ENCODE measurements around the gene CNIH3. TPM values are rescaled to one million over a fixed set of nuclear protein-coding genes. Genes with fewer than 3 reads are reported as not detected.

The CNIH3 gene
- total RNA-seq, 4 donors from 2014 or later, result 6.2 to 6.3 TPM; not detected in 2

DNA sequence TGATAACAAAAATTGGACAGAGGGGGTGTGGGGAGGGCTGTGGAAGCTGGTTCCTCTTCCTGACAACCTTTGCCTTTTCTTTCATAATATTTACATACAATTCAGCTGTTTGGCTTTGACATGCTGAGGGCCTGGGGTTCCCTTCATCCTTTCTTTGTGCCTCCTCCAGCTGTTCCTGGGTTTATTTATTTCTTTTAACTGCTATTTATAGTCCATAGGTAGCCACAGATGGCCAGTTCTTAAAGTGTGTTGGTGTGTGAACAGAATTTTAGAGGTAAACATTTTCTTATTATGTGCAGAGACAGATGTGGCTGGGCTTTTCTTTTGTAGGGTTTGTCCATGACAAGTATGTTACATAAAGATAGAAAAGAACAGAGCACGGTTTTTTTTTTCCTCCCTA lies 34.1 kb upstream of the CNIH3 start:
- H3K4me1 ChIP-seq, result no peaks in the 10 kb centered on the region
- intact Hi-C loops (cut with DNase I; ENCODE audit: low total_unique reads), result no loop called here
- H3K9me3 ChIP-seq, result no peaks in the 10 kb centered on the region
- no peak overlapping the region for H3K27ac ChIP-seq
- H3K27me3 ChIP-seq, result no peaks in the 10 kb centered on the region
- DNase-seq, result no peak
- H3K36me3 ChIP-seq, result no peaks in the 10 kb centered on the region
- no peak overlapping the region for H3K4me3 ChIP-seq
- TF ChIP-seq, protein P1, sequence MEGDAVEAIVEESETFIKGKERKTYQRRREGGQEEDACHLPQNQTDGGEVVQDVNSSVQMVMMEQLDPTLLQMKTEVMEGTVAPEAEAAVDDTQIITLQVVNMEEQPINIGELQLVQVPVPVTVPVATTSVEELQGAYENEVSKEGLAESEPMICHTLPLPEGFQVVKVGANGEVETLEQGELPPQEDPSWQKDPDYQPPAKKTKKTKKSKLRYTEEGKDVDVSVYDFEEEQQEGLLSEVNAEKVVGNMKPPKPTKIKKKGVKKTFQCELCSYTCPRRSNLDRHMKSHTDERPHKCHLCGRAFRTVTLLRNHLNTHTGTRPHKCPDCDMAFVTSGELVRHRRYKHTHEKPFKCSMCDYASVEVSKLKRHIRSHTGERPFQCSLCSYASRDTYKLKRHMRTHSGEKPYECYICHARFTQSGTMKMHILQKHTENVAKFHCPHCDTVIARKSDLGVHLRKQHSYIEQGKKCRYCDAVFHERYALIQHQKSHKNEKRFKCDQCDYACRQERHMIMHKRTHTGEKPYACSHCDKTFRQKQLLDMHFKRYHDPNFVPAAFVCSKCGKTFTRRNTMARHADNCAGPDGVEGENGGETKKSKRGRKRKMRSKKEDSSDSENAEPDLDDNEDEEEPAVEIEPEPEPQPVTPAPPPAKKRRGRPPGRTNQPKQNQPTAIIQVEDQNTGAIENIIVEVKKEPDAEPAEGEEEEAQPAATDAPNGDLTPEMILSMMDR (IDR thresholded peaks at IDR 0.05), result no peak
- no peak for TF ChIP-seq POLR2A (IDR thresholded peaks at IDR 0.05)

DNA sequence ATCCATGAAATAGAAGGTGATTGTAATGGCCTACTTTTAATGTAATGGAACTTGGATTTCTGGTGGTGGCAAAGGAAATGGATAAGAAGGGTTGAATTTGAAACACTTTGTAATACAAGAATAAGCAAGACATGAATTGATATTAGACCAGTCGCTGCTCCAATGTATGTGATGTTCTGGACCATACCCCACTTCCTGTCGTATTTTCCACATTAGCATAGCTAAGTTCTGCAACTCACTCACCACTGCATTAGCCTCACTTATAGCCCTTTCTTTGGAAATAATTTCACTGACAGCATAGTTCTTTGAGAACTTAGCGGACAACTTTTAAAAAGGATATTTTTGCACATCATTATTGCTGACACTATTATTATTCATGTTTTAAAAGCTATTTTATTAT lies 32.3 kb upstream of the CNIH3 start:
- DNase-seq, result no peak
- no peaks in the 10 kb centered on the region for H3K36me3 ChIP-seq
- H3K4me3 ChIP-seq, result no peak overlapping the region
- intact Hi-C loops (cut with DNase I; ENCODE audit: low total_unique reads), result no loop called here
- no peak for TF ChIP-seq POLR2A (IDR thresholded peaks at IDR 0.05)
- TF ChIP-seq, protein P1 (IDR thresholded peaks at IDR 0.05), result no peak
- H3K9me3 ChIP-seq, result no peaks in the 10 kb centered on the region
- no peaks in the 10 kb centered on the region for H3K4me1 ChIP-seq
- H3K27ac ChIP-seq, result no peak overlapping the region
- H3K27me3 ChIP-seq, result no peaks in the 10 kb centered on the region

DNA sequence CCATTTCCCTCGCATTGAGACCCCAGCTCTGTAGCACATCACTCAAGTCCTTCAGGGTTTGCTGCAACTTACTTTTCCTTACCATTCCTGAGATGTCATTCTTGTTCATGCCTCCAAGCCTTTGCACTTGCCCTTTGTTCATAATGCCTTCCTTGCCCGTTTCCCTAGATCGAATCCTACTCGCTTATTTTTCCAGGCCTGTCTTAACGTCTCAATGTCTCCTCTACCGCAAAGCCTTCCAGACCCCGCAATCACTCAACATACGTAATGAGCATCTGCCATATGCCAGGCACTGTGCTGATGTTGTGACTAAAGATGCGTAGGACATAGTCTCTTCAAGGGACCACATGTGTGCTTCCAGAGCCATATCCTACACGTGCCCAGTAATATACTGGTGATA lies 31.1 kb upstream of the CNIH3 start:
- no peak for DNase-seq
- H3K27me3 ChIP-seq, result no peaks in the 10 kb centered on the region
- H3K27ac ChIP-seq, result no peak overlapping the region
- H3K4me3 ChIP-seq, result no peak overlapping the region
- no peaks in the 10 kb centered on the region for H3K4me1 ChIP-seq
- TF ChIP-seq, protein P1 (IDR thresholded peaks at IDR 0.05), result no peak
- no peak for TF ChIP-seq POLR2A (IDR thresholded peaks at IDR 0.05)
- no peaks in the 10 kb centered on the region for H3K9me3 ChIP-seq
- no peaks in the 10 kb centered on the region for H3K36me3 ChIP-seq
- intact Hi-C loops (cut with DNase I; ENCODE audit: low total_unique reads), result no loop called here

DNA sequence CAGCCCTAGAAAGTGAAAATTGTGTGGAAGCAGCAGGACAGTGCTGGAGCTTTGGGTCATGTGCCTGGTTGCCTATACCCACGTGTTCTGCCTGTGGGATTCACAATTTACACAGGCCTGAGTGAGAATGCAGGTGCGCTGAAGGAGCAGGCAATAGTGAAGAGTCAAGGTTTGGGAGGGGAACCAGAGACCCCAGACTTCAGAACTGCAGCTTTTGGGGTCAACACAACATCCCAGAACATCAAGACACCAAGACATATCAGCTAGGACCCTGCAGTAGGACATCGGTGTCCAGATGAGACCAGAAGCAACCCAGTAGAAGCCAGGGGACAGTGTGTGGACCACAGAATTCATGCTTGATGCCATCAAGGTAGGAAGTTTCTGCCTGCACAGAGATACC lies 29.1 kb upstream of the CNIH3 start:
- H3K4me3 ChIP-seq, result no peak overlapping the region
- no peaks in the 10 kb centered on the region for H3K9me3 ChIP-seq
- H3K4me1 ChIP-seq, result no peaks in the 10 kb centered on the region
- no peak for DNase-seq
- no peak overlapping the region for H3K27ac ChIP-seq
- H3K27me3 ChIP-seq, result no peaks in the 10 kb centered on the region
- no peaks in the 10 kb centered on the region for H3K36me3 ChIP-seq
- intact Hi-C loops (cut with DNase I; ENCODE audit: low total_unique reads), result no loop called here
- no peak for TF ChIP-seq POLR2A (IDR thresholded peaks at IDR 0.05)
- TF ChIP-seq, protein P1 (IDR thresholded peaks at IDR 0.05), result no peak

DNA sequence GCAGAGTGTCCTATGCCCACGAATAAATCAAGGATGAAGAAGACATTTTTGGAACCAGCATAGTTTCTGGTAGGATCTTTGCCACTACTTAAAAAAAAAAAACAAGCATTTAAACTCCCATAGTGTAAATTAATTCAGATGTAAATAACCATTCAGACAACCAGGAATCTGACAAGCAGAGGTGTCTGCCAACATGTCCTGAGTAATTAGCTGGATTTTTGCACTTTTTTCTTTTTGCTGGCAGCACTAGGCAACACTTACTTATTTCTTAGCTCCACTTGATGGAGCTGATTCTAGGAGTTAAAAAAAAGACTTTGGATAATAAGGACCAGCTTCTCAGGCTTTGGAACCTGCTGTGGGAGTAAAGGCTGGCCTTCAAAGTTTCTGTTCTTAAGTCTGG lies 27.6 kb upstream of the CNIH3 start:
- DNase-seq, result no peak
- Histone ChIP-seq H3K27me3 (no peaks in the 10 kb centered on the region), H3K4me3 (no peak overlapping the region), H3K9me3 (no peaks in the 10 kb centered on the region), H3K4me1 (no peaks in the 10 kb centered on the region), H3K36me3 (no peaks in the 10 kb centered on the region), H3K27ac (no peak overlapping the region)
- no peak for TF ChIP-seq POLR2A (IDR thresholded peaks at IDR 0.05)
- TF ChIP-seq, protein P1 (IDR thresholded peaks at IDR 0.05), result no peak
- intact Hi-C loops (cut with DNase I; ENCODE audit: low total_unique reads), result no loop called here

All from uterus (tissue), 4 donors.